HepG2 (cell line): Measurements from ENCODE around the gene MDP1. TPM values are rescaled to one million over a fixed set of nuclear protein-coding genes. Genes with fewer than 3 reads are reported as not detected.

ENCODE experiments used
- ATF7-NPFF ChIP-seq: sonication (generic); formaldehyde crosslinking; IDR thresholded peaks from 2 replicates; pipeline ENCODE4 v1.8.1; 2023; ENCODE audit warnings: mild to moderate bottlenecking, low read depth, missing genetic modification reagents, moderate library complexity
- CHCHD3 ChIP-seq: sonication (generic); formaldehyde crosslinking; IDR thresholded peaks from 2 replicates; pipeline ENCODE4 v1.8.0; 2022; ENCODE audit warnings: mild to moderate bottlenecking, missing genetic modification reagents, moderate library complexity
- EED ChIP-seq: sonication (generic); formaldehyde crosslinking; IDR thresholded peaks from 2 replicates; pipeline ENCODE4 v1.5.0; 2020; ENCODE audit warnings: mild to moderate bottlenecking, missing genetic modification reagents
- ETV6 ChIP-seq: sonication (generic); formaldehyde crosslinking; conservative IDR thresholded peaks from 2 replicates; pipeline ENCODE4 v1.4.0; 2020; ENCODE audit warnings: missing genetic modification reagents
- FOSL2 ChIP-seq: sonication (generic); formaldehyde crosslinking; IDR thresholded peaks from 2 replicates; pipeline ENCODE4 v1.4.0; 2020; ENCODE audit warnings: missing genetic modification reagents
- GATAD1 ChIP-seq: IDR thresholded peaks from 2 replicates; pipeline ENCODE4 v1.6.1; 2016; ENCODE audit warnings: missing genetic modification reagents, missing compliant biosample characterization
- HMG20A ChIP-seq: IDR thresholded peaks from 2 replicates; pipeline ENCODE4 v1.6.1; 2016; ENCODE audit warnings: borderline replicate concordance
- MAFF ChIP-seq: IDR thresholded peaks from 2 replicates; pipeline ENCODE4 v1.6.1; 2011; ENCODE audit warnings: low read depth, low read length, improper control_type of control experiment
- NFKBIZ ChIP-seq: IDR thresholded peaks from 2 replicates; pipeline ENCODE4 v1.6.1; 2018; ENCODE audit warnings: missing genetic modification reagents, missing compliant biosample characterization
- NR2F1 ChIP-seq, 2 experiments: fragments of 450-650 bp in 1 of 2; formaldehyde crosslinking in 1 of 2; IDR thresholded peaks; 2 replicates each; pipeline versions ENCODE4 v1.5.0 to v1.6.1; 2016 to 2020; ENCODE audit warnings: mild to moderate bottlenecking in 1 of 2, missing compliant biosample characterization in 1 of 2, missing genetic modification reagents in 1 of 2, moderate library complexity in 1 of 2
- TEAD3 ChIP-seq: optimal IDR thresholded peaks from 2 replicates; pipeline ENCODE3; 2016; ENCODE audit warnings: borderline replicate concordance
- TRAFD1 ChIP-seq: sonication (generic); formaldehyde crosslinking; IDR thresholded peaks from 2 replicates; pipeline ENCODE4 v1.5.1; 2020; ENCODE audit warnings: missing genetic modification reagents, mild to moderate bottlenecking, borderline replicate concordance
- WIZ ChIP-seq: sonication (generic); formaldehyde crosslinking; IDR thresholded peaks from 2 replicates; pipeline ENCODE4 v1.5.1; 2020; ENCODE audit warnings: mild to moderate bottlenecking, missing genetic modification reagents
- ZBTB20 ChIP-seq: sonication (generic); formaldehyde crosslinking; IDR thresholded peaks from 2 replicates; pipeline ENCODE4 v1.8.1; 2023; ENCODE audit warnings: missing genetic modification reagents, low read depth, mild to moderate bottlenecking, borderline replicate concordance
- ZFP41 ChIP-seq: sonication (generic); formaldehyde crosslinking; IDR thresholded peaks from 2 replicates; pipeline ENCODE4 v1.4.0; 2020; ENCODE audit warnings: mild to moderate bottlenecking, missing genetic modification reagents, borderline replicate concordance
- ZMAT3 ChIP-seq: sonication (generic); formaldehyde crosslinking; conservative IDR thresholded peaks from 2 replicates; pipeline ENCODE4 v1.7.0; 2021; ENCODE audit warnings: missing genetic modification reagents
- ZNF224 ChIP-seq: sonication (generic); formaldehyde crosslinking; IDR thresholded peaks from 2 replicates; pipeline ENCODE4 v1.5.0; 2020; ENCODE audit warnings: mild to moderate bottlenecking, missing genetic modification reagents
- ZNF256 ChIP-seq: sonication (generic); formaldehyde crosslinking; conservative IDR thresholded peaks from 2 replicates; pipeline ENCODE4 v1.4.0; 2020; ENCODE audit warnings: missing genetic modification reagents
- ZNF260 ChIP-seq: sonication (generic); formaldehyde crosslinking; IDR thresholded peaks from 2 replicates; pipeline ENCODE4 v1.4.0; 2020; ENCODE audit warnings: missing genetic modification reagents, low read depth, mild to moderate bottlenecking, borderline replicate concordance
- ZNF362 ChIP-seq: sonication (generic); formaldehyde crosslinking; IDR thresholded peaks from 2 replicates; pipeline ENCODE4 v1.4.0; 2020; ENCODE audit warnings: missing genetic modification reagents, mild to moderate bottlenecking, borderline replicate concordance
- ZNF567 ChIP-seq: sonication (generic); formaldehyde crosslinking; IDR thresholded peaks from 2 replicates; pipeline ENCODE4 v1.8.1; 2023; ENCODE audit warnings: mild to moderate bottlenecking, missing genetic modification reagents, borderline replicate concordance
- ZNF574 ChIP-seq: sonication (generic); formaldehyde crosslinking; IDR thresholded peaks from 2 replicates; pipeline ENCODE4 v1.4.0; 2020; ENCODE audit warnings: missing genetic modification reagents
- ZNF792 ChIP-seq: IDR thresholded peaks from 2 replicates; pipeline ENCODE4 v1.6.1; 2016
- ZNF883 ChIP-seq: sonication (generic); formaldehyde crosslinking; IDR thresholded peaks from 2 replicates; pipeline ENCODE4 v1.5.1; 2020; ENCODE audit warnings: mild to moderate bottlenecking, missing genetic modification reagents; ENCODE audit errors: not compliant biosample characterization
- polyA plus RNA-seq, 8 experiments: library from polyadenylated mRNA; depleted of rRNA in 3 of 8; stranded (reverse) in 7 of 8; unstranded in 1 of 8; fragments of >200 nt; fragmentation: Illumina TruSeq in 4 of 8; extraction: Trizol in 4 of 8; gene quantifications; 2 replicates each; pipeline versions ENCODE4 v1.2.1 to v1.2.3, GENCODE V29; 2011 to 2016; ENCODE audit warnings: low read depth in 4 of 8, missing spikeins in 1 of 8, mixed read lengths in 1 of 8; ENCODE audit not compliant: insufficient read depth in 1 of 8
- total RNA-seq, 5 experiments: library from RNA; depleted of rRNA; stranded (reverse); fragments of >200 nt; fragmentation: Illumina TruSeq; extraction: Trizol; gene quantifications; 2 replicates each; pipeline ENCODE4 v1.2.3, GENCODE V29; 2016; ENCODE audit warnings: low read depth in 1 of 5

Gene MDP1
- total and polyA plus RNA-seq, 2 of the 13 experiments (the other 11 are each of a cell fraction or from before 2014, with no cell fraction given) = 44.1 to 48.7 TPM

- TF ChIP-seq TRAFD1 (CRISPR knock-in tag) = peak; percentile 79; the same call in 1 of the 2 replicates
- TF ChIP-seq ZNF362 (CRISPR knock-in tag) = peak; percentile 10; the same call in 1 of the 2 replicates
- TF ChIP-seq ZNF883 (CRISPR knock-in tag) = peak; percentile 17
- peak; percentile 77; the same call in 1 of the 2 replicates for TF ChIP-seq ZNF574 (CRISPR knock-in tag)
- no peak; the same call in 1 of the 2 replicates for TF ChIP-seq EED (CRISPR knock-in tag)
- TF ChIP-seq ZNF792 (CRISPR knock-in tag) = peak; percentile 55; the same call in 1 of the 2 replicates
- TF ChIP-seq GATAD1 (CRISPR knock-in tag) = peak; percentile 59
- peak; percentile 72; the same call in 1 of the 2 replicates for TF ChIP-seq NFKBIZ
- peak; percentile 73; the same call in 1 of the 2 replicates for TF ChIP-seq WIZ (CRISPR knock-in tag)
- no peak; the same call in 1 of the 2 replicates for TF ChIP-seq HMG20A (CRISPR knock-in tag)
- TF ChIP-seq ZNF260 = 0 out of 2 replicates have a peak, but pooled peaks have one; percentile 37
- TF ChIP-seq ATF7-NPFF (CRISPR knock-in tag) = no peak; the same call in 1 of the 2 replicates
- 0 out of 2 replicates have a peak, but pooled peaks have one; percentile 50 for TF ChIP-seq ZFP41 (CRISPR knock-in tag)
- peak in 1 of 2 experiments; percentile 27; a peak in 1 of 4 replicates for TF ChIP-seq NR2F1 (CRISPR knock-in tag; IDR thresholded peaks at IDR 0.05)
- peak; percentile 93; the same call in 1 of the 2 replicates for TF ChIP-seq ZNF567 (CRISPR knock-in tag)
- no peak for TF ChIP-seq MAFF
- TF ChIP-seq ZMAT3 (CRISPR knock-in tag) = peak; percentile 21
- 0 out of 2 replicates have a peak, but pooled peaks have one; percentile 23 for TF ChIP-seq ETV6 (CRISPR knock-in tag)
- TF ChIP-seq ZNF224 (CRISPR knock-in tag) = no peak
- peak; percentile 88 for TF ChIP-seq FOSL2 (CRISPR knock-in tag)
- TF ChIP-seq ZNF256 = 0 out of 2 replicates have a peak, but pooled peaks have one; percentile 29
- peak; percentile 87; the same call in 1 of the 2 replicates for TF ChIP-seq ZBTB20 (CRISPR knock-in tag)
- TF ChIP-seq CHCHD3 = no peak
- peak; percentile 97 for TF ChIP-seq TEAD3 (CRISPR knock-in tag)
These were observed 36.6 kb upstream of the MDP1 start (continued) for GRCh38 chr14:24252289-24253124.
